Naive thymus-derived CD4-positive, alpha-beta T cell (primary cell): Measurements from ENCODE around the gene KCNG1. TPM values are rescaled to one million over a fixed set of nuclear protein-coding genes. Genes with fewer than 3 reads are reported as not detected.
A peak's percentile ranks its signal among the peaks of the same experiment; 100 is the strongest.

Source experiments
- ATAC-seq: fragments of 150-1000 bp; cut with Tn5 transposase; 2 replicates; pipeline ENCODE4 v1.10.0; 2021; ENCODE audit warnings: mild to moderate bottlenecking, moderate library complexity
- CTCF ChIA-PET: fragments of 350-600 bp; sonication (Branson Sonifier 250); formaldehyde crosslinking; loops from one replicate; lab custom pipeline; 2021; ENCODE audit warnings: antibody characterized with exemption; lab: Charles Lee
- POLR2A ChIA-PET: fragments of 350-600 bp; sonication (Branson Sonifier 250); formaldehyde crosslinking; loops from one replicate; lab custom pipeline; 2021; ENCODE audit warnings: antibody characterized with exemption, inconsistent platforms; lab: Charles Lee
- DNase-seq, 9 donors: peaks; one replicate each; pipeline versions ENCODE4 v3.0.0 to v3.0.0-alpha.2; 2020 to 2022; ENCODE audit warnings: mixed read lengths in 1 of 9
- H3K27ac ChIP-seq: one replicate; pipeline ENCODE4 v1.7.0; 2013; ENCODE audit warnings: mild to moderate bottlenecking, low read depth, low read length, moderate library complexity
- H3K27me3 ChIP-seq, 2 donors: one replicate each; pipeline ENCODE4 v1.7.0; 2013; ENCODE audit warnings: low read length in 2 of 2, mild to moderate bottlenecking in 2 of 2, moderate library complexity in 2 of 2; ENCODE audit not compliant: control insufficient read depth in 2 of 2, insufficient read depth in 2 of 2
- H3K36me3 ChIP-seq, 3 experiments: 1 replicate in 2 of 3; 2 replicates in 1 of 3; pipeline ENCODE4 v1.7.0; 2013; ENCODE audit warnings: low read length in 3 of 3, mild to moderate bottlenecking in 3 of 3, moderate library complexity in 1 of 3; ENCODE audit not compliant: insufficient read depth in 3 of 3, control insufficient read depth in 2 of 3
- H3K4me1 ChIP-seq, 2 donors: one replicate each; pipeline ENCODE4 v1.7.0; 2013; ENCODE audit warnings: low read length in 2 of 2, mild to moderate bottlenecking in 2 of 2, moderate library complexity in 1 of 2; ENCODE audit not compliant: control insufficient read depth in 2 of 2, insufficient read depth in 2 of 2
- H3K4me3 ChIP-seq: 2 replicates; pipeline ENCODE4 v1.7.0; 2013; ENCODE audit warnings: mild to moderate bottlenecking, low read length
- H3K9me3 ChIP-seq, 3 experiments: 1 replicate in 2 of 3; 2 replicates in 1 of 3; pipeline ENCODE4 v1.7.0; 2013; ENCODE audit warnings: low read length in 3 of 3; ENCODE audit not compliant: control insufficient read depth in 2 of 3
- H3K27ac Mint-ChIP-seq, 9 donors: one replicate each; pipeline ENCODE4 v1.8.0; 2020 to 2022; ENCODE audit warnings: mixed read lengths in 9 of 9, mild to moderate bottlenecking in 8 of 9, moderate library complexity in 5 of 9, inconsistent platforms in 2 of 9
- H3K27me3 Mint-ChIP-seq, 5 donors: one replicate each; pipeline ENCODE4 v1.8.0; 2021 to 2022; ENCODE audit warnings: mixed read lengths in 5 of 5, mild to moderate bottlenecking in 1 of 5
- H3K36me3 Mint-ChIP-seq, 5 donors: one replicate each; pipeline ENCODE4 v1.8.0; 2020 to 2022; ENCODE audit warnings: mixed read lengths in 5 of 5, mild to moderate bottlenecking in 3 of 5, inconsistent platforms in 1 of 5
- H3K4me1 Mint-ChIP-seq, 7 donors: one replicate each; pipeline ENCODE4 v1.8.0; 2020 to 2022; ENCODE audit warnings: mixed read lengths in 7 of 7, mild to moderate bottlenecking in 3 of 7, inconsistent platforms in 1 of 7
- H3K4me3 Mint-ChIP-seq, 10 donors: one replicate each; pipeline ENCODE4 v1.8.0; 2020 to 2022; ENCODE audit warnings: mild to moderate bottlenecking in 10 of 10, mixed read lengths in 10 of 10, moderate library complexity in 6 of 10, inconsistent platforms in 2 of 10
- H3K9me3 Mint-ChIP-seq, 11 donors: one replicate each; pipeline ENCODE4 v1.8.0; 2020 to 2022; ENCODE audit warnings: mixed read lengths in 11 of 11, mild to moderate bottlenecking in 4 of 11, inconsistent platforms in 1 of 11, moderate library complexity in 1 of 11
- intact Hi-C, 2 donors: fragments of 100-400 bp; cut with micrococcal nuclease; formaldehyde crosslinking; loops; one replicate each; pipeline ENCODE4 v1.15.1; 2023
- polyA plus RNA-seq, 2 donors: library from polyadenylated mRNA; unstranded; fragments of 300-500 nt; fragmentation: Illumina TruSeq; gene quantifications; one replicate each; pipeline ENCODE4 v1.2.3, GENCODE V29; 2021
- total RNA-seq, 6 experiments: library from RNA in 5 of 6; stranded (reverse) in 5 of 6; gene quantifications; 1 replicate in 5 of 6; 2 replicates in 1 of 6; pipeline ENCODE4 v1.2.3 and lab custom pipeline; 2021 to 2026

KCNG1 gene
- total and polyA plus RNA-seq, 7 experiments from 2014 or later, result 0.17 to 0.73 TPM; not detected in 5

DNA sequence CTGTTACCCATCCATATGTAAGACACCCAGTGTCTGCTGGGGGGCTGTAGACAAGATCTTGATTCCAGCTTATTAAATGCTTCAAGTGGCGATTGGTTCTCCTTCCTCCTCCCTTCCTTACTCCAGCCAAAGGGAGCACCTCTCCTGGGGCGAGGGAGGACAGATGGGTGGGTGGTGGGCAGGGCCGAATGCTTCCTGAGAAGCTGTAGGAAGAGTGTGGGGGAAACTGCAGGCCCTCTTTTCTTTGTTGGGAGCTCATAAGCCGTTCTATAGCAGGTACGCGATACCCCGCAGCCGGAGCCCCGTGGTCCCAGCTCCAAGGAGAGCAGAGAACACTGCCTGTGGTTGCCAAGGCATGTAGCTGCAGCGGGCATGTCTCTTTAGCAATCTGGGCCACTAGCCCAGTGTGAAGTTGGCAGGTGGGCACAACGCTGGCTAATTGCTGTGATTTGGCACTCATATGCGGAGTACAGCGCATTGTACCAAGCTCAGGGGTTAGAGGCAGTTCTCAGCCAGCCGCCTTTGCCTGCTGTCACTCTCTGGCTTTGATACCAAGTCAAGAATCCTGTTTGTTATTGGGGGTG is 14.7 kb upstream of the KCNG1 start:
- no peaks in the 10 kb centered on the region for H3K36me3 ChIP-seq
- no peaks in the 10 kb centered on the region for H3K36me3 Mint-ChIP-seq
- intact Hi-C loops, result no loop called here
- peaks cover 0 to 2% (median 0%) of the 10 kb centered on the region in 7 donors for H3K4me1 Mint-ChIP-seq
- no peak overlapping the region for H3K4me3 ChIP-seq
- no peaks in the 10 kb centered on the region for H3K27me3 ChIP-seq
- peaks cover 2 to 21% (median 17%) of the 10 kb centered on the region in 5 donors for H3K27me3 Mint-ChIP-seq
- DNase-seq (no peak), ATAC-seq (no peak)
- no peaks in the 10 kb centered on the region for H3K4me1 ChIP-seq
- CTCF ChIA-PET, result no interaction called here
- no peaks in the 10 kb centered on the region for H3K9me3 Mint-ChIP-seq
- H3K27ac ChIP-seq, result no peak overlapping the region
- H3K27ac Mint-ChIP-seq, result no peak overlapping the region
- H3K4me3 Mint-ChIP-seq, result no peak overlapping the region
- POLR2A ChIA-PET, result no interaction called here
- H3K9me3 ChIP-seq, result no peaks in the 10 kb centered on the region

DNA sequence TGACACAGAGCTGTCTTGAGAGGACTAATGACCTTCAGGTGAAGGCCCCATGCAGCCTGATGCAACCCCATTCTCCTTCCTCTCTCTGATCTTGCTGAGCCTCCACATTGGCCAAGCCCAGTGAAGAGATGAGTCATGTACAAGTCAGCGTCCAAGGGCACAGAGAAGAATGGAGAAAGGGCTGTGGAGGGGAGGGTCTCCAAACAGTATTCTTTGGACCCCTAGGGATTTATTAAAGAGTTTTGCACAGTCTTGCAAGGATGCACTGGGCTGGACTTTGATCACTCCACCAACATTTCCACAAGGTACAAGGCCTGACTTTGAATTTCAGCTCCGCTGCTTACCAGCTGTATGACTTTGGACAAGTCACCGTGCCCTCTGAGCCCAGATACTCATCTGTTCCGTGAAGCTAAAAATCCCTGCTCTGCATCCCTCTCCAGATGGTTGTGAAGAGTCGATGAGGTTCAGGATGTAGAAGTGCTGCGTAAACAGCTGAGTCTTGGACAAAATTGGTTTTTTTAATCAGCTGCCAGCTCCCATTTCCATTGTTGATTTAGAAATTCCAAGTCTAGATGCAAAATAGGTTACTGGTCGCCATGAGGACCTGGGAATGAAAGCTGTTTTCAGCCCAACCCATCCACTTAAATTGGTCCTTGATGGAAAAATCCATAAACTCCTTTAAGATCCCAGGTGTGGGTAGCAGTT is 14.1 kb upstream of the KCNG1 start:
- no peaks in the 10 kb centered on the region for H3K27me3 ChIP-seq
- Mint-ChIP-seq H3K27ac (peak overlapping the region in 1 of 9 donors; percentile 19), H3K4me1 (peaks cover 0 to 2% (median 0%) of the 10 kb centered on the region in 7 donors), H3K4me3 (no peak overlapping the region), H3K27me3 (peaks cover 7 to 27% (median 22%) of the 10 kb centered on the region in 5 donors), H3K9me3 (peaks cover 0 to 4% (median 0%) of the 10 kb centered on the region in 11 donors), H3K36me3 (peaks cover 0 to 3% (median 0%) of the 10 kb centered on the region in 5 donors)
- POLR2A ChIA-PET, result no interaction called here
- H3K4me3 ChIP-seq, result no peak overlapping the region
- CTCF ChIA-PET, result no interaction called here
- H3K9me3 ChIP-seq, result no peaks in the 10 kb centered on the region
- H3K4me1 ChIP-seq, result no peaks in the 10 kb centered on the region
- no peak for DNase-seq
- H3K36me3 ChIP-seq, result no peaks in the 10 kb centered on the region
- ATAC-seq, result no peak
- intact Hi-C loops, result no loop called here
- no peak overlapping the region for H3K27ac ChIP-seq

DNA sequence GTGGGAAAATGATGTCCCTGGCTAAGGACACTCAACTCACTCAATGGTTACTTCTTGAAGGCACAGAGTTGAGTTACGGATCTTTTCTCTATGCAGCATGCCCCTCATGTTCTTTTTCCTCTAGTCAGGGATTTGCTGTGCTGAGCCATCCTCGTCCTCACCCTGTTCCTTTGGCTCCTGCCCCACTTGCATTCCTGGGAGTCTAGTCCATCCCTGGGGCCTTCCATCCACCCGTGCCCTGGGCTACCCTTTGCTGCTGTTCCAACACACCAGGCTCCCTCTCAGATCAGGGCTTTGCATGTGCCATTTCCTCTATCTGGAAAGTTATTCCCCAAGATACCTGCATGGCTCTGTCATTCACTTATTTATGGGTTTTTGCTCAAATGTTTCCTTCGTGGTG is 13.3 kb upstream of the KCNG1 start:
- no peaks in the 10 kb centered on the region for H3K27me3 ChIP-seq
- no peaks in the 10 kb centered on the region for H3K36me3 ChIP-seq
- ChIA-PET CTCF (no interaction called here), POLR2A (no interaction called here)
- H3K27me3 Mint-ChIP-seq, result peaks cover 14 to 35% (median 29%) of the 10 kb centered on the region in 5 donors
- no peaks in the 10 kb centered on the region for H3K4me1 ChIP-seq
- intact Hi-C loops, result no loop called here
- DNase-seq, result no peak
- peaks cover 0 to 2% (median 0%) of the 10 kb centered on the region in 7 donors for H3K4me1 Mint-ChIP-seq
- no peak overlapping the region for H3K27ac ChIP-seq
- no peak for ATAC-seq
- no peak overlapping the region for H3K4me3 ChIP-seq
- H3K27ac Mint-ChIP-seq, result no peak overlapping the region
- no peaks in the 10 kb centered on the region for H3K9me3 ChIP-seq
- H3K9me3 Mint-ChIP-seq, result peaks cover 0 to 9% (median 0%) of the 10 kb centered on the region in 11 donors
- no peak overlapping the region for H3K4me3 Mint-ChIP-seq
- peaks cover 0 to 3% (median 0%) of the 10 kb centered on the region in 5 donors for H3K36me3 Mint-ChIP-seq

DNA sequence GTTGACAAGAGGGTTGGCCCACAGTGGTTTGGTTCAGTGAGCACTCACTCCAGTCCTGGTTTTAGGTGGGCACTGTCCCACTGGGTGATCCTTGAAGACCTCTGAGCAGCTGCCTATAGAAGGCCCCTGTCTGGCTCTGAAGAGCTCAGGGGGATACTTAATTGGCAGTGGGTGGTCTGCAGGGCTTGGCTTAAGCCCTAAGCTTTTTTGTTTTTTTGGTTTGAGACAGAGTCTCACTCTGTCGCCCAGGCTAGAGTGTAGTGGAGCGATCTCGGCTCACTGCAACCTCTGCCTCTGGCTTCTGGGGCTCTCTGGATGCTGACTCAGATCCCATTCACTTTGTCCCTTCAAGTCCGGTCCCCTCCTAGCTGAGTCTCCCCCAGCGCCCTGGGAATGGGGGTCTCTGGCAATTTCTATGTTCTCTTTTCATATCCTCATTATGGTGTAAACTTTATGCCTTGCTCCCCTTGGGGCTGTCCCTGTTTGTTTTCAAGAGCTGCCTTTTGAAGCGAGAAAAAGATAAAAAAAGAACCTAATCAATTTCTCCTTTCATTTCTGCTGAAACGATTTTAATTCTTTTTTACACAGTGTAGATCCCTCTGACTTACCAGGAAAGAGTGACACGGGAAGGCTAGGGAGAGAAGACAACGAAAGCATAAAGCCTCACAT is 12.2 kb upstream of the KCNG1 start:
- Histone ChIP-seq H3K27ac (no peak overlapping the region), H3K36me3 (no peaks in the 10 kb centered on the region), H3K4me1 (no peaks in the 10 kb centered on the region), H3K9me3 (no peaks in the 10 kb centered on the region), H3K27me3 (no peaks in the 10 kb centered on the region), H3K4me3 (no peak overlapping the region)
- peaks cover 0 to 2% (median 0%) of the 10 kb centered on the region in 7 donors for H3K4me1 Mint-ChIP-seq
- intact Hi-C loops, result no loop called here
- H3K27ac Mint-ChIP-seq, result no peak overlapping the region
- H3K4me3 Mint-ChIP-seq, result no peak overlapping the region
- peaks cover 23 to 46% (median 39%) of the 10 kb centered on the region in 5 donors for H3K27me3 Mint-ChIP-seq
- peaks cover 0 to 3% (median 0%) of the 10 kb centered on the region in 5 donors for H3K36me3 Mint-ChIP-seq
- ATAC-seq, result no peak
- CTCF ChIA-PET, result no interaction called here
- POLR2A ChIA-PET, result no interaction called here
- H3K9me3 Mint-ChIP-seq, result peaks cover 0 to 9% (median 0%) of the 10 kb centered on the region in 11 donors
- no peak for DNase-seq

DNA sequence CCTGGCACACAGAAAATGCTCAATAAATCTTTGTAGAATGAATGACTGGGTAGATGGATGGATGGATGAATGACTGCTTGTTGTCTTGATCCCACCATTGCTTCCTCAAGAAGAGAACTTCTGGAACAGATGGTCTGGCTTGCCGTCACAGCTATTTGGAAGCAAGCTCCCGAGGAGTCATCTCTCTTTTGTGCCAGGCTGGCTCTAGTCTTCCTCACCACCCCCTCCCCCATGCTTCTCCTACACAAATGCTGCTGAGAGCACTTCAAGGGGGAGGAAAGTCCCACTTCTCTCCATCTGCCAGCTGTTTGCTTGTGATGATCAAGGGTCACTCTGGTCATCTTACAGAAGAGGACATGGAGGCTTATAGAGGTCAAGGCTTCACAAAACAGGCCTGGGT is 11.6 kb upstream of the KCNG1 start:
- ChIA-PET CTCF (no interaction called here), POLR2A (no interaction called here)
- Mint-ChIP-seq H3K4me3 (no peak overlapping the region), H3K9me3 (peaks cover 0 to 9% (median 0%) of the 10 kb centered on the region in 11 donors), H3K4me1 (peaks cover 0 to 2% (median 0%) of the 10 kb centered on the region in 7 donors), H3K36me3 (peaks cover 0 to 3% (median 0%) of the 10 kb centered on the region in 5 donors), H3K27ac (no peak overlapping the region), H3K27me3 (peaks cover 29 to 51% (median 46%) of the 10 kb centered on the region in 5 donors)
- Histone ChIP-seq H3K36me3 (no peaks in the 10 kb centered on the region), H3K27ac (no peak overlapping the region), H3K4me1 (no peaks in the 10 kb centered on the region), H3K9me3 (no peaks in the 10 kb centered on the region), H3K4me3 (no peak overlapping the region), H3K27me3 (no peaks in the 10 kb centered on the region)
- intact Hi-C loops, result no loop called here
- no peak for DNase-seq
- no peak for ATAC-seq

DNA sequence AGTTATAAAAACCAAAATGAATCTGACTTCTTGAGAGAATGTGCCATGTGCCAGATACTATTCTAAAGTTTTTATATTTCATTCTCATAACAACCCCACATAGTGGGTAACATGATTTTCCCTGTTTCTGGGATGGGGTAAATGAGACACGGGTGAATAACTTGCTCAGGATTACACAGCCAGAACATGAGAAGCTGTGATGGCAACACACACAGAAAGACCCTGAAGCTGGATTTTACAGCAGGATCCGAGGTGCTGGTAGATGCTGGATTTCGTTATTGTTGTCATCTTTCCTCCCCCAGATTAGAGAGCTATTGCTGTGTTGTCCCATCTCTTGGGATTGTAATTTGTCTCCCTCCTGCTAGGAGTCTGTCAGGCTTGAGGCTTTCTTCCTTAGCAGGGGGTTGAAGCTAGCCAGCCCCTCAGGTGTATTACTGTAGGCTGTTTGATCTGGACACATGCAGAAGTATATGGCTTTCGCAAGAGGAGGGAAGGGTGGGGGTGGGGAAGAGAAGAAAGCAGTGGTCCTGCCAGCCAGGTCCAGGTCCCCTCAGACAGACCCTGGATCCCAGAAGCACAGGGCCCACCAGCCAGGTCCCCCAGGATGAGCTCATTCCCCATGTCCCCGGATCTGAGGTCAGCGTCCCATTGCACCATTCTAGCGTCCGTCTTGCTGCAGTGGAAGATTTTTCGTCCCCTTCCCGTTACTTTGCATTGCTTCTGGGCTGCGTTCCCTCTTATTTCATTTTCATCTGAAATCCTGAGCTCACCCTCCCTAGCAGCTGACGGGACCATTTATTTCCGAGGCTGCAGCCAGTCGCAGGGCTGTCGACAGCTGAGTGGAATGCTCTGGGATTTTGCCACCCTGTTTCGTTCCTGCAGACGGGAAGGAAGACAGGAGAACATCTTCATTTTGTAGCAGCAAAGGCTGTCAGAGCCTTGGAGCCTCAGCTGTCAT is 7.3 kb upstream of the KCNG1 start:
- H3K4me3 ChIP-seq, result no peak overlapping the region
- no peak overlapping the region for H3K27ac ChIP-seq
- H3K9me3 ChIP-seq, result no peaks in the 10 kb centered on the region
- DNase-seq (no peak), ATAC-seq (no peak)
- peaks cover 0 to 9% (median 0%) of the 10 kb centered on the region in 11 donors for H3K9me3 Mint-ChIP-seq
- H3K36me3 ChIP-seq, result no peaks in the 10 kb centered on the region
- H3K4me3 Mint-ChIP-seq, result no peak overlapping the region
- intact Hi-C loops, result no loop called here
- ChIA-PET CTCF (no interaction called here), POLR2A (no interaction called here)
- no peaks in the 10 kb centered on the region for H3K27me3 ChIP-seq
- H3K27ac Mint-ChIP-seq, result peak overlapping the region in 1 of 9 donors; percentile 10
- peaks cover 0 to 3% (median 0%) of the 10 kb centered on the region in 5 donors for H3K36me3 Mint-ChIP-seq
- no peaks in the 10 kb centered on the region for H3K4me1 ChIP-seq
- no peaks in the 10 kb centered on the region for H3K4me1 Mint-ChIP-seq
- H3K27me3 Mint-ChIP-seq, result peaks cover 56 to 75% (median 68%) of the 10 kb centered on the region in 5 donors
